ENCODE data around the gene GRID1.

- no peak for TF ChIP-seq POLR2A (IDR thresholded peaks at IDR 0.05)
- TF ChIP-seq, protein P1, sequence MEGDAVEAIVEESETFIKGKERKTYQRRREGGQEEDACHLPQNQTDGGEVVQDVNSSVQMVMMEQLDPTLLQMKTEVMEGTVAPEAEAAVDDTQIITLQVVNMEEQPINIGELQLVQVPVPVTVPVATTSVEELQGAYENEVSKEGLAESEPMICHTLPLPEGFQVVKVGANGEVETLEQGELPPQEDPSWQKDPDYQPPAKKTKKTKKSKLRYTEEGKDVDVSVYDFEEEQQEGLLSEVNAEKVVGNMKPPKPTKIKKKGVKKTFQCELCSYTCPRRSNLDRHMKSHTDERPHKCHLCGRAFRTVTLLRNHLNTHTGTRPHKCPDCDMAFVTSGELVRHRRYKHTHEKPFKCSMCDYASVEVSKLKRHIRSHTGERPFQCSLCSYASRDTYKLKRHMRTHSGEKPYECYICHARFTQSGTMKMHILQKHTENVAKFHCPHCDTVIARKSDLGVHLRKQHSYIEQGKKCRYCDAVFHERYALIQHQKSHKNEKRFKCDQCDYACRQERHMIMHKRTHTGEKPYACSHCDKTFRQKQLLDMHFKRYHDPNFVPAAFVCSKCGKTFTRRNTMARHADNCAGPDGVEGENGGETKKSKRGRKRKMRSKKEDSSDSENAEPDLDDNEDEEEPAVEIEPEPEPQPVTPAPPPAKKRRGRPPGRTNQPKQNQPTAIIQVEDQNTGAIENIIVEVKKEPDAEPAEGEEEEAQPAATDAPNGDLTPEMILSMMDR (IDR thresholded peaks at IDR 0.05) = no peak
These were observed 198.3 kb downstream of the GRID1 start for GRCh38 chr10:86168256-86168655.
